Liver (tissue), 9 donors: ENCODE data around the gene ERN2. TPM values are rescaled to one million over a fixed set of nuclear protein-coding genes. Genes with fewer than 3 reads are reported as not detected.
"Not testable (repeated sequence)": the region's sequence is repeated elsewhere in the genome, so short reads cannot be mapped to it uniquely, and the experiment has no call there.

Experiments
- DNase-seq: peaks from one replicate; pipeline ENCODE4 v3.0.0-alpha.2; 2017; ENCODE audit warnings: low spot score
- H3K27ac ChIP-seq, 2 donors: one replicate each; pipeline ENCODE4 v1.7.0; 2013; ENCODE audit warnings: inconsistent platforms in 2 of 2, low read length in 2 of 2, control low read depth in 1 of 2, low read depth in 1 of 2, mild to moderate bottlenecking in 1 of 2
- H3K27me3 ChIP-seq, 4 donors: one replicate each; pipeline versions ENCODE4 v1.6.1 to v1.7.0; 2013; ENCODE audit warnings: low read length in 3 of 4, inconsistent platforms in 1 of 4, mild to moderate bottlenecking in 1 of 4, moderate library complexity in 1 of 4; ENCODE audit not compliant: control insufficient read depth in 4 of 4, insufficient read depth in 4 of 4
- H3K36me3 ChIP-seq, 4 donors: one replicate each; pipeline versions ENCODE4 v1.6.1 to v1.7.0; 2013; ENCODE audit warnings: low read length in 3 of 4, mild to moderate bottlenecking in 3 of 4, low read depth in 1 of 4, moderate library complexity in 1 of 4; ENCODE audit not compliant: control insufficient read depth in 4 of 4, insufficient read depth in 3 of 4
- H3K4me1 ChIP-seq, 4 donors: one replicate each; pipeline versions ENCODE4 v1.6.1 to v1.7.0; 2013; ENCODE audit warnings: low read length in 3 of 4, mild to moderate bottlenecking in 3 of 4, moderate library complexity in 1 of 4; ENCODE audit not compliant: control insufficient read depth in 4 of 4, insufficient read depth in 4 of 4
- H3K4me3 ChIP-seq, 3 donors: one replicate each; pipeline versions ENCODE4 v1.6.1 to v1.7.0; 2013; ENCODE audit warnings: low read length in 3 of 3, control low read depth in 1 of 3, low read depth in 1 of 3, mild to moderate bottlenecking in 1 of 3
- H3K9ac ChIP-seq, 2 donors: one replicate each; pipeline ENCODE4 v1.7.0; 2013; ENCODE audit warnings: low read length in 2 of 2, mild to moderate bottlenecking in 2 of 2, moderate library complexity in 2 of 2, control low read depth in 1 of 2, low read depth in 1 of 2
- H3K9me3 ChIP-seq, 4 donors: one replicate each; pipeline versions ENCODE4 v1.6.1 to v1.7.0; 2013; ENCODE audit warnings: low read length in 3 of 4; ENCODE audit not compliant: control insufficient read depth in 4 of 4
- ATF3 ChIP-seq: IDR thresholded peaks from 2 replicates; pipeline ENCODE4 v1.6.1; 2016; ENCODE audit warnings: antibody characterized with exemption
- EGR1 ChIP-seq, 2 donors: IDR thresholded peaks; 2 replicates each; pipeline ENCODE4 v1.6.1; 2016 to 2018; ENCODE audit warnings: antibody characterized with exemption in 2 of 2, low read depth in 2 of 2
- FOXA1 ChIP-seq: IDR thresholded peaks from 2 replicates; pipeline ENCODE4 v1.6.1; 2016; ENCODE audit warnings: antibody characterized with exemption
- FOXA2 ChIP-seq: IDR thresholded peaks from 2 replicates; pipeline ENCODE4 v1.6.1; 2016; ENCODE audit warnings: antibody characterized with exemption
- GABPA ChIP-seq, 2 donors: IDR thresholded peaks in 1 of 2; conservative IDR thresholded peaks in 1 of 2; 2 replicates each; pipeline ENCODE4 v1.6.1; 2016; ENCODE audit warnings: antibody characterized with exemption in 2 of 2, mild to moderate bottlenecking in 1 of 2, moderate library complexity in 1 of 2
- HNF4A ChIP-seq, 2 donors: conservative IDR thresholded peaks; 2 replicates each; pipeline ENCODE4 v1.6.1; 2016; ENCODE audit warnings: antibody characterized with exemption in 2 of 2, mild to moderate bottlenecking in 2 of 2
- HNF4G ChIP-seq: IDR thresholded peaks from 2 replicates; pipeline ENCODE4 v1.6.1; 2016; ENCODE audit warnings: antibody characterized with exemption
- JUND ChIP-seq, 2 donors: IDR thresholded peaks; 2 replicates each; pipeline ENCODE4 v1.6.1; 2016; ENCODE audit warnings: antibody characterized with exemption in 2 of 2
- MAX ChIP-seq: IDR thresholded peaks from 2 replicates; pipeline ENCODE4 v1.6.1; 2016; ENCODE audit warnings: antibody characterized with exemption
- NR2F2 ChIP-seq: IDR thresholded peaks from 2 replicates; pipeline ENCODE4 v1.6.1; 2016; ENCODE audit warnings: antibody characterized with exemption
- RAD21 ChIP-seq, 2 donors: IDR thresholded peaks; 2 replicates each; pipeline ENCODE4 v1.6.1; 2016; ENCODE audit warnings: antibody characterized with exemption in 2 of 2, mild to moderate bottlenecking in 2 of 2
- REST ChIP-seq: IDR thresholded peaks from 2 replicates; pipeline ENCODE4 v1.6.1; 2016; ENCODE audit warnings: antibody characterized with exemption, mild to moderate bottlenecking
- RXRA ChIP-seq, 2 donors: IDR thresholded peaks; 2 replicates each; pipeline ENCODE4 v1.6.1; 2017 to 2018; ENCODE audit warnings: antibody characterized with exemption in 2 of 2, mild to moderate bottlenecking in 1 of 2
- SP1 ChIP-seq: IDR thresholded peaks from 2 replicates; pipeline ENCODE4 v1.6.1; 2018; ENCODE audit warnings: antibody characterized with exemption, mild to moderate bottlenecking
- TAF1 ChIP-seq: conservative IDR thresholded peaks from 2 replicates; pipeline ENCODE4 v1.6.1; 2016; ENCODE audit warnings: antibody characterized with exemption, mild to moderate bottlenecking
- YY1 ChIP-seq: IDR thresholded peaks from 2 replicates; pipeline ENCODE4 v1.6.1; 2016; ENCODE audit warnings: antibody characterized with exemption, mild to moderate bottlenecking
- ZBTB33 ChIP-seq: IDR thresholded peaks from 2 replicates; pipeline ENCODE4 v1.6.1; 2016; ENCODE audit warnings: antibody characterized with exemption
- WGBS: extraction: QIAGEN DNeasy Blood & Tissue Kit; methylation state at CpG from one replicate; pipeline ENCODE4 v1.1.7; 2013; 5-methylcytosine and 5-hydroxymethylcytosine counted together
- polyA plus RNA-seq, 2 donors: library from polyadenylated mRNA; stranded (reverse) in 1 of 2; unstranded in 1 of 2; fragments of 200-250 nt in 1 of 2; fragments of >200 nt in 1 of 2; fragmentation: Nextera tagmentation in 1 of 2; extraction: Ambion mirVana in 1 of 2; gene quantifications; one replicate each; pipeline versions ENCODE4 v1.2.1 to v1.2.3, GENCODE V29; 2013 to 2015
- total RNA-seq, 2 donors: library from RNA; depleted of rRNA; stranded (reverse); fragments of >200 nt; gene quantifications; one replicate each; pipeline ENCODE4 v1.2.3, GENCODE V29; 2014
- donor health status: healthy.
- donor health status: healthy.
- donor health status: healthy.
- donor health status: healthy.
- donor health status: healthy.

Gene ERN2
- total and polyA plus RNA-seq, 4 donors = 0.01 to 0.17 TPM; not detected in 2

GRCh38 chr16:23724096-23724784 is 11.2 kb upstream of the ERN2 start:
- Histone ChIP-seq H3K36me3 (no peaks in the 10 kb centered on the region), H3K9me3 (peaks cover 0 to 3% (median 0%) of the 10 kb centered on the region in 4 donors), H3K9ac (no peak overlapping the region), H3K4me3 (no peak overlapping the region), H3K27me3 (peaks cover 0 to 4% (median 0%) of the 10 kb centered on the region in 4 donors), H3K27ac (no peak overlapping the region), H3K4me1 (no peaks in the 10 kb centered on the region)
- 71% methylated on average over 8 of the region's 8 CpGs for WGBS
- DNase-seq = no peak
- TF ChIP-seq ZBTB33 (no peak), FOXA2 (no peak), HNF4G (no peak), FOXA1 (no peak), SP1 (no peak), MAX (no peak), EGR1 (IDR thresholded peaks at IDR 0.05; ENCODE audit: low read depth in 2 of 2) (no peak), ATF3 (no peak), HNF4A (conservative IDR thresholded peaks at IDR 0.05) (no peak)

GRCh38 chr16:23722613-23723240 is 9.7 kb upstream of the ERN2 start:
- not testable (repeated sequence) for H3K4me1 ChIP-seq, H3K9ac ChIP-seq, DNase-seq, H3K36me3 ChIP-seq, H3K27me3 ChIP-seq, H3K9me3 ChIP-seq, H3K4me3 ChIP-seq, H3K27ac ChIP-seq
- 74% methylated on average over 9 of the region's 9 CpGs for WGBS

GRCh38 chr16:23716484-23716883 is 3.5 kb upstream of the ERN2 start:
- H3K4me1 ChIP-seq = no peaks in the 10 kb centered on the region
- H3K36me3 ChIP-seq = no peaks in the 10 kb centered on the region
- H3K9ac ChIP-seq = no peak overlapping the region
- WGBS = 77% methylated on average over 5 of the region's 5 CpGs
- H3K27me3 ChIP-seq = peaks cover 0 to 4% (median 3%) of the 10 kb centered on the region in 4 donors
- H3K4me3 ChIP-seq = no peak overlapping the region
- DNase-seq = no peak
- TF ChIP-seq RXRA (IDR thresholded peaks at IDR 0.05) = no peak
- TF ChIP-seq MAX = no peak
- TF ChIP-seq YY1 = no peak
- TF ChIP-seq HNF4A (conservative IDR thresholded peaks at IDR 0.05) = no peak
- no peak for TF ChIP-seq REST
- no peak for TF ChIP-seq HNF4G
- no peak for TF ChIP-seq RAD21 (IDR thresholded peaks at IDR 0.05)
- TF ChIP-seq JUND (IDR thresholded peaks at IDR 0.05) = no peak
- TF ChIP-seq NR2F2 = no peak
- no peak for TF ChIP-seq SP1
- no peak for TF ChIP-seq TAF1
- TF ChIP-seq FOXA2 = no peak
- TF ChIP-seq FOXA1 = no peak
- no peak for TF ChIP-seq GABPA (IDR thresholded peaks at IDR 0.05 in 1 of 2, conservative IDR thresholded peaks at IDR 0.05 in 1 of 2)
- TF ChIP-seq EGR1 (IDR thresholded peaks at IDR 0.05; ENCODE audit: low read depth in 2 of 2) = no peak
- no peak for TF ChIP-seq ZBTB33
- no peak overlapping the region for H3K27ac ChIP-seq
- H3K9me3 ChIP-seq = no peaks in the 10 kb centered on the region
